B cell (primary cell): Measurements from ENCODE around the gene MTX1. TPM values are rescaled to one million over a fixed set of nuclear protein-coding genes. Genes with fewer than 3 reads are reported as not detected.

Experiments used
- ATAC-seq: fragments of 200-7000 bp; cut with Tn5 transposase; one replicate; pipeline ENCODE4 v1.10.0; 2021; ENCODE audit warnings: low read depth, mild to moderate bottlenecking, moderate number of reproducible peaks, moderate library complexity
- CTCF ChIA-PET: fragments of 350-600 bp; sonication (Branson Sonifier 250); formaldehyde crosslinking; loops from one replicate; lab custom pipeline; 2021; ENCODE audit warnings: antibody characterized with exemption, inconsistent platforms; lab: Charles Lee
- POLR2A ChIA-PET: fragments of 350-600 bp; sonication (Branson Sonifier 250); formaldehyde crosslinking; loops from one replicate; lab custom pipeline; 2021; ENCODE audit warnings: antibody characterized with exemption; lab: Charles Lee
- DNase-seq: peaks from one replicate; pipeline ENCODE4 v3.0.0; 2013
- H2AFZ ChIP-seq: 2 replicates; pipeline ENCODE4 v1.6.1; 2012; ENCODE audit warnings: mild to moderate bottlenecking, low read depth, low read length; ENCODE audit not compliant: insufficient read depth, poor library complexity, severe bottlenecking
- H3K27ac ChIP-seq, 2 donors: 1 replicate in 1 of 2; 2 replicates in 1 of 2; pipeline ENCODE4 v1.5.1; 2012 to 2013; ENCODE audit warnings: low read length in 2 of 2, mild to moderate bottlenecking in 2 of 2, moderate library complexity in 1 of 2
- H3K27me3 ChIP-seq, 4 experiments: fragments of 200-600 bp in 1 of 4; sonication (generic) in 1 of 4; replicated peaks in 1 of 4; 1 replicate in 2 of 4; 2 replicates in 2 of 4; pipeline versions ENCODE4 v1.6.1 to v1.7.0; 2013 to 2016; ENCODE audit warnings: low read length in 3 of 4, mild to moderate bottlenecking in 2 of 4, mixed read lengths in 1 of 4, moderate library complexity in 1 of 4; ENCODE audit not compliant: insufficient read depth in 4 of 4, control insufficient read depth in 3 of 4; ENCODE audit errors: control extremely low read depth in 1 of 4
- H3K36me3 ChIP-seq, 2 experiments: replicated peaks in 1 of 2; 1 replicate in 1 of 2; 2 replicates in 1 of 2; pipeline versions ENCODE4 v1.6.1 to v1.7.1; 2013; ENCODE audit warnings: low read length in 1 of 2; ENCODE audit not compliant: insufficient read depth in 2 of 2, control insufficient read depth in 1 of 2; ENCODE audit errors: control extremely low read depth in 1 of 2, extremely low read depth in 1 of 2
- H3K4me1 ChIP-seq, 2 donors: fragments of 200-600 bp in 1 of 2; sonication (generic) in 1 of 2; 1 replicate in 1 of 2; 2 replicates in 1 of 2; pipeline versions ENCODE4 v1.5.1 to v1.6.1; 2013 to 2017; ENCODE audit warnings: low read length in 2 of 2; ENCODE audit not compliant: control insufficient read depth in 2 of 2, insufficient read depth in 2 of 2
- H3K4me2 ChIP-seq: replicated peaks from 2 replicates; pipeline ENCODE3; 2012; ENCODE audit warnings: mild to moderate bottlenecking, low read depth, low read length; ENCODE audit not compliant: poor library complexity, severe bottlenecking
- H3K4me3 ChIP-seq, 5 experiments: fragments of 200-600 bp in 1 of 5; sonication (generic) in 1 of 5; 1 replicate in 3 of 5; 2 replicates in 2 of 5; pipeline versions ENCODE4 v1.5.1 to v1.7.0; 2011 to 2016; ENCODE audit warnings: low read length in 4 of 5, mild to moderate bottlenecking in 4 of 5, low read depth in 2 of 5, control low read depth in 1 of 5, moderate library complexity in 1 of 5; ENCODE audit not compliant: insufficient read depth in 1 of 5; ENCODE audit errors: control extremely low read depth in 1 of 5, extremely low read depth in 1 of 5
- H3K79me2 ChIP-seq: fragments of 200-600 bp; sonication (generic); one replicate; pipeline ENCODE4 v1.6.0; 2016; ENCODE audit warnings: low read length; ENCODE audit not compliant: control insufficient read depth, insufficient read depth
- H3K9ac ChIP-seq: fragments of 200-600 bp; sonication (generic); 2 replicates; pipeline ENCODE4 v1.6.1; 2017; ENCODE audit warnings: mild to moderate bottlenecking, low read length, moderate library complexity
- H3K9me3 ChIP-seq, 3 donors: one replicate each; pipeline versions ENCODE4 v1.6.1 to v1.7.1; 2013; ENCODE audit warnings: low read length in 2 of 3; ENCODE audit not compliant: control insufficient read depth in 2 of 3, insufficient read depth in 1 of 3; ENCODE audit errors: control extremely low read depth in 1 of 3
- H4K20me1 ChIP-seq: 2 replicates; pipeline ENCODE4 v1.6.0; 2012; ENCODE audit warnings: mild to moderate bottlenecking, low read length; ENCODE audit not compliant: insufficient read depth, control insufficient read depth, poor library complexity, severe bottlenecking
- H3K27ac Mint-ChIP-seq: one replicate; pipeline ENCODE4 v1.8.0; 2021; ENCODE audit warnings: mixed read lengths
- H3K27me3 Mint-ChIP-seq: one replicate; pipeline ENCODE4 v1.8.0; 2021; ENCODE audit warnings: mixed read lengths
- H3K4me1 Mint-ChIP-seq: one replicate; pipeline ENCODE4 v1.8.0; 2021; ENCODE audit warnings: mixed read lengths
- H3K4me3 Mint-ChIP-seq: one replicate; pipeline ENCODE4 v1.8.0; 2021; ENCODE audit warnings: mixed read lengths
- H3K9me3 Mint-ChIP-seq: one replicate; pipeline ENCODE4 v1.8.0; 2022; ENCODE audit warnings: mixed read lengths; ENCODE audit not compliant: insufficient read depth
- CTCF ChIP-seq: fragments of 200-600 bp; IDR thresholded peaks from one replicate; pipeline ENCODE4 v1.8.0; 2022; ENCODE audit warnings: antibody characterized with exemption, mild to moderate bottlenecking
- EZH2 ChIP-seq: IDR thresholded peaks from 2 replicates; pipeline ENCODE4 v1.6.1; 2012; ENCODE audit warnings: borderline replicate concordance, low read depth, mild to moderate bottlenecking, moderate library complexity, low read length; ENCODE audit not compliant: insufficient read depth, poor library complexity, severe bottlenecking
- WGBS: methylation state at CpG from one replicate; pipeline ENCODE4 v1.1.5; 2013; ENCODE audit warnings: missing lambda C conversion rate; ENCODE audit not compliant: insufficient coverage; 5-methylcytosine and 5-hydroxymethylcytosine counted together
- intact Hi-C: fragments of 100-400 bp; cut with micrococcal nuclease; formaldehyde crosslinking; loops from one replicate; pipeline ENCODE4 v1.10.0; 2022
- polyA plus RNA-seq: library from polyadenylated mRNA; depleted of rRNA; stranded (reverse); fragments of >200 nt; gene quantifications from 2 replicates; pipeline ENCODE4 v1.2.3, GENCODE V29; 2012
- total RNA-seq, 2 donors: library from RNA; stranded (reverse); fragments of 120-200 nt in 1 of 2; gene quantifications; 1 replicate in 1 of 2; 2 replicates in 1 of 2; pipeline versions ENCODE4 v1.2.3 to v1.2.4, GENCODE V29; 2013 to 2022

The MTX1 gene
- total and polyA plus RNA-seq, 2 donors (not counting 1 experiment from before 2014, with no cell fraction given) = 19.0 to 40.4 TPM

GRCh38 chr1:155198547-155198906 is 10.0 kb upstream of the MTX1 start:
- peaks cover 0 to 13% (median 1%) of the 10 kb centered on the region in 4 experiments for H3K27me3 ChIP-seq
- WGBS = 100% methylated on average over 1 of the region's 3 CpGs

GRCh38 chr1:155199792-155200191 is 8.7 kb upstream of the MTX1 start:
- Histone ChIP-seq H2AFZ (no peak overlapping the region), H3K27ac (no peak overlapping the region), H3K27me3 (peaks cover 0 to 5% (median 0%) of the 10 kb centered on the region in 4 experiments), H3K79me2 (no peaks in the 10 kb centered on the region), H3K4me3 (no peak overlapping the region), H3K4me1 (peaks cover 0 to 3% of the 10 kb centered on the region in 2 donors), H3K36me3 (no peaks in the 10 kb centered on the region), H3K9ac (no peak overlapping the region), H3K9me3 (no peaks in the 10 kb centered on the region), H4K20me1 (no peaks in the 10 kb centered on the region), H3K4me2 (no peak overlapping the region)
- WGBS = 100% methylated on average over 2 of the region's 4 CpGs
- CTCF ChIA-PET = no interaction called here
- Mint-ChIP-seq H3K27me3 (no peaks in the 10 kb centered on the region), H3K4me3 (no peak overlapping the region), H3K9me3 (no peaks in the 10 kb centered on the region), H3K27ac (no peak overlapping the region), H3K4me1 (peaks cover 4% of the 10 kb centered on the region)
- ATAC-seq (no peak), DNase-seq (no peak)
- no peak for TF ChIP-seq CTCF
- TF ChIP-seq EZH2 = no peak
- intact Hi-C loops = no loop called here
- POLR2A ChIA-PET = no interaction called here

More at GRCh38 chr1:155198547-155198906, 10.0 kb upstream of the MTX1 start:
- H3K27me3 Mint-ChIP-seq = no peaks in the 10 kb centered on the region
- H2AFZ ChIP-seq = no peak overlapping the region
- no peak overlapping the region for H3K27ac Mint-ChIP-seq
- peaks cover 9 to 12% of the 10 kb centered on the region in 2 donors for H3K4me1 ChIP-seq
- no peak overlapping the region for H3K27ac ChIP-seq
- intact Hi-C loops = no loop called here
- TF ChIP-seq EZH2 = no peak
- TF ChIP-seq CTCF = no peak
- no peaks in the 10 kb centered on the region for H3K36me3 ChIP-seq
- CTCF ChIA-PET = interaction anchor here (1.2 to 7.7 kb wide), 2 partner anchors 22 to 28 kb away, joined by 3 to 196 read pairs; partner anchors contain the start of genes KRTCAP2 and TRIM46
- ATAC-seq = no peak
- H3K79me2 ChIP-seq = no peaks in the 10 kb centered on the region
- H3K9ac ChIP-seq = no peak overlapping the region
- no peaks in the 10 kb centered on the region for H4K20me1 ChIP-seq
- H3K4me1 Mint-ChIP-seq = peaks cover 17% of the 10 kb centered on the region
- no peak for DNase-seq
- no peak overlapping the region for H3K4me3 Mint-ChIP-seq
- POLR2A ChIA-PET = no interaction called here
- no peak overlapping the region for H3K4me2 ChIP-seq
- no peaks in the 10 kb centered on the region for H3K9me3 Mint-ChIP-seq
- no peak overlapping the region for H3K4me3 ChIP-seq
- peaks cover 0 to 3% (median 0%) of the 10 kb centered on the region in 3 donors for H3K9me3 ChIP-seq
